T follicular helper cell (primary cell): Measurements from ENCODE around the gene TRPC3.

Experiments
- DNase-seq: peaks from one replicate; pipeline ENCODE4 v3.0.0-alpha.2; 2020; ENCODE audit warnings: low read depth

Gene TRPC3

GRCh38 chr4:121873604-121874003, 78.3 kb downstream of the TRPC3 start:
- no peak for DNase-seq

GRCh38 chr4:121869841-121870822, 81.7 kb downstream of the TRPC3 start, which contains the start of gene BBS7:
BBS7 (minus strand) TSS chr4:121870474; CDS start chr4:121870313, 161 bp downstream.
- DNase-seq, result peak; percentile 92

GRCh38 chr4:121863799-121864198, 88.1 kb downstream of the TRPC3 start:
- no peak for DNase-seq

GRCh38 chr4:121861426-121861825, 90.4 kb downstream of the TRPC3 start:
- no peak for DNase-seq

GRCh38 chr4:121860121-121860520, 91.7 kb downstream of the TRPC3 start:
- DNase-seq, result no peak

- DNase-seq, result no peak
Observed at GRCh38 chr4:121851354-121851753, 100.5 kb downstream of the TRPC3 start.

GRCh38 chr4:121846662-121847061, 105.2 kb downstream of the TRPC3 start:
- no peak for DNase-seq

- DNase-seq, result no peak
Observed at GRCh38 chr4:121842862-121843261, 109.0 kb downstream of the TRPC3 start.

- no peak for DNase-seq
Observed at GRCh38 chr4:121838136-121838535, 113.7 kb downstream of the TRPC3 start.

GRCh38 chr4:121829511-121829910, 122.3 kb downstream of the TRPC3 start:
- no peak for DNase-seq
